ENCODE data around the gene LDLRAD4.

GRCh38 chr18:13253786-13254688 is 35.5 kb downstream of the LDLRAD4 start:
- no peak for TF ChIP-seq CTCF (IDR thresholded peaks at IDR 0.05)
- no peak for TF ChIP-seq POLR2A (IDR thresholded peaks at IDR 0.05)
